Measurements from ENCODE around the gene SNED1. TPM values are rescaled to one million over a fixed set of nuclear protein-coding genes. Genes with fewer than 3 reads are reported as not detected.

The SNED1 gene
- total RNA-seq, 1 donor from 2014 or later = 17.9 TPM

DNA sequence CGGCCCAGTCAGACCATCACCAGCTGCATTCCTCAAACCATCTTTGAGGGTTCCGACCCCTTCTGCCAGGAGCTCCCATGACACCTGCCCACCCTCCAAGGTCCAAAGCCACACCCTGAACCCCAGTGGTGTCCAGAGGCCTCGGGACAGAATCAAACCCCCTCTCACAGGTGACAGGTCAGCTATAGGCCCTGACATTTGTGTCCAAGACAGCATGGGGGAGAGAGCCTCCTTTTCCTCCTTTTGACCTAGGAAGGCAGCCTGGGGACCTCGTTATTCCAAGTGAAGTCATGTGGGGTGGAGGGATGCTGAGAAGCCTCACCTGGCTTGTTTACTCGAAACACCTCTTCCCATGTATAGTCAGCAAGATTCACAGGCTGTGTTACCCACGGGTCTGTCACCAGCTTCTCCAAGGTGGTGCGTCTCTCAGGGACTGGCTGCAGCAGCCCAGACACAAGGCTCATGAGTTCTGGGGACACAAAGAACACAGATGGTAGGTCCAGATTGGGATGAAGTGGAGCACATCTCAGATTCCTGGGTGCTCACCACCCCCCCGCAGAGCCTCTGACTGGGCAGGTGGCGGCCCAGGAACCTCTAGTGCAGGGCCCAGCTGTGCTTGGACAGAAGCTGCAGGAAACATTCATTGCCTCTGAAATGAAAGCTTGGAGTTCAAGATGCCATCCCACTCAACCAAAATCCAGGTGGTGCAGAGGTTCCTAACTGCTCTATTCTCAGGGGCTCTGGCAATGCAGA, 108.8 kb downstream of the SNED1 start:
- no peak for DNase-seq (ENCODE audit: low read depth in 2 of 2)

DNA sequence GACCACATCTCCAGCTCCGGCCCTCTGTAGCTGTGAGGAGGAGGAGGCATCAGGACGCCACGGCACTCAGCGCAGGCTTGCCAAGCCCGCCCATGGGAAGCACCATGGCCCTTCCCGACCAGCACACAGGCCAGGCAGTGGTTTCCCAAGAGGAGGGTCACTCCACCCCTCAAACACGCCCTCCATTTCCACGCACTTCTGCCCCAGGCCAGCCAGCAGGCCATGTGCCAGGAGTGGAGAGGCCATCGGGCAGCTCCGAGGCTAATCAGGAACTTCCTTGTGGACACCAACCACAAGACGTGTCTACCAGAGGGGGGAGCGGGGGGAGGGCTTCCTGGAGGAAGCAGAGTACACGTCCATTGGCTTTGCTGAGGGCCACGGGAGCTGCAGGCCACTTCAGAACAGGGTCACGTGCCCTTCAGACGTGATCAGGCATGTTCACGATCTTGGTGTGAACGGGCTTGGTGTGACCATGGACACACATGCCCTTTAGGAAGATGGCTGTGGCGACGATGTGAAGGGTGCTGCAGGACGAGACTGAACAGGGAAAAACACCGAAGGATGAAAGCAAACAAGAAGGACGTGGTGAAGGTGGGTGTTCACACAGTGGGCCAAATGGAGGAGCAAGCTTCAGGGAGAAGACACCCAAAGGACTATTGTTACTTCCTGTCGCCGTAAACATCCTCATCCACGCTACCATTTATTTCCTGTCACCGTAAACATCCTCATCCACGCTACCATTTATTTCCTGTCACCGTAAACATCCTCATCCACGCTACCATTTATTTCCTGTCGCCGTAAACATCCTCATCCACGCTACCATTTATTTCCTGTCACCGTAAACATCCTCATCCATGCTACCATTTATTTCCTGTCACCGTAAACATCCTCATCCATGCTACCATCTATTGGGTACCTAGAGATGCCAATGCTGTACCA, 110.1 kb downstream of the SNED1 start:
- no peak for DNase-seq (ENCODE audit: low read depth in 2 of 2)

DNA sequence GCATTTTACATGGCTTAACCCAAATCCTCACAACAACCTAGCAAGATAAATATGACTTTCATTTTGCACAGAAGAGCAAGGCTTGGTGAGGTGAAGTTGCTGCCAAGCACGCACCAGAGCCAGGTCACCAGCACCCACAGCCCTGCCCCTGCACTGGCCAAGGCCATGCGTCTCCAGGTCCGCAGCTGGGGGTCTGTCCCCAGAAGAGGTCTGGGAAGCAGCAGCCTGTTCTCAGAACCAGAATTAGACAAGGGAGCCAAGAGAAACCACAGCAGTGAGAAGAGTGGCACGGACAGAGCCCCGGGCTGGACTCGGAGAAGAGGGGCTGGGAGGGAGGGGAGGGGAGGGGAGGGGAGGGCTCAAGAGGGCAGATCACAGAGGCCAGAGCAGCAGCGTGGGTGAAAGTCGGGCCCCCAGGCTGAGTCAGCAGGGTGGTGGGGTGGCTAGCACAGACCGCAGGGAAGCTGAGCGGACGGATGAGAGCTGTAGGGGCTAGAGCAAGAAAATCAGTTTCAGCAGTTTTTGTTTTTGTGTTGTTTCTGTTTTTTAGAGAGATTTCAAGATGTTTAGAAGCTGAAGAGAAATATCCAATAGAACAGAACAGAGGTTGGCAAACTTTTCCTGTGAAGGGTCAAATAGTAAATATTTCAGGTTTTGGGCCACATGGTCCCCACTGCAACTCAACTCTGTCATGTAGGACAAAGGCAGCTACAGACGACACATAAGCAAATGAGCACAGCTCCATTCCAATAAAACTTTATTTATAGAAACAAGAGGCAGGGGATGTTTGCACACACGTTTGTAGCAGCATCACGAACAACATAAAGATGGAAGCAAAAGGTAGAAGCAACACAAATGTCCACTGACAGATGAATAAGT, 111.0 kb downstream of the SNED1 start:
- no peak for DNase-seq (ENCODE audit: low read depth in 2 of 2)

DNA sequence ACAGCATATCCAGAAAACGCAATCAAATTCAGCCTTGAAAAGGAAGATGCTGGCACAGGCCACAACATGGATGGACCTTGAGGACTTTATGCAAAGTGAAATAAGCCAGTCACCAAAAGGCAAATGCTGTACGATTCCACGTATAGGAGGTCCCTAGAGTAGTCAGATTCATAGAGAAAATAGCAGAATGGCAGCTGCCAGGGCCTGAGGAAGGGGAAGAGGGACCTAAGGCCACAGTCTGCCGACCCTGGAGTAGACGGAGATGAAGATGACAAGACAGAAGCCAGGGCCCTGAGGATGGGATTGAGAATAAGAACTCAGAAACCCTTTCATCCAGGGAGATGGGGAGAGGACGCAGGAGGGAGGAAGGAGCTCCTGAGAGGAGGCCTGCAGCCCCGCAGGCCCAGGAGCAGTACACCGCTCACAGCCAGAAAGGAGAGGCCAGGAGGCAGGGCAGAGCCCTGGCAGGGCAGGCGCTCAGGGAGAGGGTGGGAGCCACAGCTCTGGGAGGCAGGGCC, 111.7 kb downstream of the SNED1 start:
- DNase-seq (ENCODE audit: low read depth in 2 of 2) = no peak

DNA sequence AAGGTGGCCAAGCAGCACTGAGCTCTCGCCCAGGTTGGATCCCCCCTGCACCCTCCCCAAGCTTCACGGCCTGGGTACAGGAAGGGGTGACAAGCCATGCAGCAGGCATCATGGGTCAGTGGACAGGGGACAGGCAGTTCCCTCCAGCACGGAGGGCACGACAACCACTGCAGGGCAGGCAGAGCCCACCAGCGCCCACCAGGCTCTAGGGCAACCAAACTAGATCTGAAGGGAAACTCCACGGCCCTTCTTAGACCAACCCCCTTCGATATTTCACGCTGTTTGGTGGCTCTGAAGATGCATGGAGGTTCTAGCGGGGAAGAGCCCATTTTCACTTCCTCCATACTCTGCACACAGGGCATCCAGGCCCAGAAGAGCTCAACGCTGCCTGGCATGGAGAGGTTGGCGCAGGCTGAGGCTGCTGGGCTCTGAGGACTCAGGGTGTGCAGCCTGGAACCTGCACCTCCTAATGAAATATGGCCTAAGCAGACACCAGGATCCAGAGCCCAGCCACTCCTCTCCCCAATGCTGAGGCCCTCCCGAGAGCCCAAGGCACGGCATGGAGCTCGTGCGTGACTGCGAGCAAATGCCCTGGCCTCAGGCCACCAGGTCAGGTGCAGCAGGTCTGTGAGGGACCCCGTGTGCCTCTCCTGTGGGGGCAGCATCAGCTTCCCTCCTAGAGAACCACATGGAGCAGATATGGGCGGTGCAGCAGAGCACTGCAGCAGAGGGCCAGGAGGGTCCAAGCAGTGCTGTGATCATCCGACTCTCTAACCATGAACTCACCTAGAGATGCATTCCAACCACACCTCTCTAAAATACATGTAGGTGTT, 112.4 kb downstream of the SNED1 start:
- no peak for DNase-seq (ENCODE audit: low read depth in 2 of 2)

DNA sequence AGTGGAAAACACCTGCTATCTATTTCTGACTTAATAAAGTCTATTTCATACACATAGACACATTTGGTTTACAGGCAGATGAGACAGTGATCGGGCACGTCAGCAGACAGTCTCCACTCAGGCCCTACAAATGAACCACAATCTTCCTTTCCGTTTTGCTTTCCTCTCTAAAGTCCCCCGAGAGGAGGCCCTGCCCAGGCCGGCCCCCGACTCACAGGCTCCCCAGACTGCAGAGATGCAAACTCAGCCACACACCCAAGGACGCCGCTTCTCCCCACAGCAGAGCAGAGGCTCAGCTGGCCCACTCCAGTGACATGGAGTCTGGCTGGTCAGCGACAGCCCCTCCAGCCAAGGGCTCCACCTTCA, 113.0 kb downstream of the SNED1 start:
- DNase-seq (ENCODE audit: low read depth in 2 of 2) = no peak

DNA sequence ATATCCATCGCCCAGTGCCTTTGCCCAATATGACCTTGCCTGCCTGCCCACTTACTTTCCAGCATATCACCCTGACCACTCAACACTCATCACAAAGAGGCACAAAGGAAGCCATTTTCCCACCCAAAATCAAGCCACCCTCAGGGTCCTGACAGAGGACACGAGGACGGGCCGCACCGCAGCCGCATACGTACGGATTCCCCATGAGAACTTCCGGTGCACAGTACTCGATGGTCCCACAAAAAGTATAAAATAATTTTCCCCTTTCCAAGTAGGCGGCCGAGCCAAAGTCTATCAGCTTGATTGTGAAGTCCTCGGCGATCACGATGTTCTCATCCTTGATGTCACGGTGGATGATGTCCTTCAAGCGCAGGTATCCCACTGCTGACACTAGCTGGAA, 113.6 kb downstream of the SNED1 start:
- no peak for DNase-seq (ENCODE audit: low read depth in 2 of 2)

DNA sequence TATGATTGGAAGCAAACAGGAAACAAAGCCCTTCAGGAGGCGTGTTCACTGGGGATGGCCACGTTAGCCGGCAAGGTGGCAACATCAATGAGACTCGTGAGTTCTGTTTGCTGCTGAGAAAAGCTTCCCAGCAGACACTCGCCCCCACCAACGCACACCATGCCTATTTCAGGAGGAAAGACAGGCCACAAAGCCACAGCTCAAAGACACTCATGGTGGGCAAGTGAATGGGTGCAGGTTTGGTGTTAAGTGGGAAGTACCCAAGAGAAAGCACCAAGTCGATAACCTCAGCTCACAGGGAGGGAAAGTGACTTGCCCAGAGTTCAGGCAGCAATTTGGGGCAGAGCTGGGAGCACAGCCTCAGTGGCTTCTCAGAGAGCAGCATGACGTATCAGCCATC, 114.2 kb downstream of the SNED1 start:
- no peak for DNase-seq (ENCODE audit: low read depth in 2 of 2)

DNA sequence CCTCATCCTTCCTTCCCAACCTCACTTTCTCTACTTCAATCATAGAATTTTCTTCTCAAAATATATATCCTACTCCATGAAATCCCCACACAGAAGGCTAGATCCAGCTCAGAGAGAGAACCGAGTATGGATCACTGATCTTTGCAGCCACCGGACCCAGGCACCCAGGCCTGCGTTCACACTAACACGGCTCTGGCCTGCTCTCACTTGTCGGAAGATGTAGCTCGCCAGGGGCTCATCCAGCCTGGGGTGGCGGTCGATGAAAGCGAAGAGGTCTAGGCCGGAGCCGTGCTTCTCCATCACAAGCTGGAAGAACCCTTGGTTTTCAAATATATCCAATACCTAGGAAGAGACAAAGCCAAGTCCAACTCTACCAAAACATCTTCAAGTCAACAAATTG, 116.4 kb downstream of the SNED1 start:
- DNase-seq (ENCODE audit: low read depth in 2 of 2) = no peak

DNA sequence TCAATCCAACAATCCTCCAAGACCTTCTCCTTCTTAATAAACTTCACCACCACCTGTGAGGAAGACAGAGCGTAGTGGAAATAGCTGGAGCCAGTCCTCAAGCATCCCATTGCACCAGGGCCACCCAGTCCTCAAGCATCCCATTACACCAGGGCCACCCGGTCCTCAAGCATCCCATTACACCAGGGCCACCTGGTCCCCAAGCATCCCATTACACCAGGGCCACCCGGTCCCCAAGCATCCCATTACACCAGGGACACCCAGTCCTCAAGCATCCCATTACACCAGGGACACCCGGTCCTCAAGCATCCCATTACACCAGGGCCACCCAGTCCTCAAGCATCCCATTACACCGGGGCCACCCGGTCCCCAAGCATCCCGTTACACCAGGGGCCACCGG, 116.9 kb downstream of the SNED1 start:
- DNase-seq (ENCODE audit: low read depth in 2 of 2) = peak in 1 of 2 donors; percentile 9

DNA sequence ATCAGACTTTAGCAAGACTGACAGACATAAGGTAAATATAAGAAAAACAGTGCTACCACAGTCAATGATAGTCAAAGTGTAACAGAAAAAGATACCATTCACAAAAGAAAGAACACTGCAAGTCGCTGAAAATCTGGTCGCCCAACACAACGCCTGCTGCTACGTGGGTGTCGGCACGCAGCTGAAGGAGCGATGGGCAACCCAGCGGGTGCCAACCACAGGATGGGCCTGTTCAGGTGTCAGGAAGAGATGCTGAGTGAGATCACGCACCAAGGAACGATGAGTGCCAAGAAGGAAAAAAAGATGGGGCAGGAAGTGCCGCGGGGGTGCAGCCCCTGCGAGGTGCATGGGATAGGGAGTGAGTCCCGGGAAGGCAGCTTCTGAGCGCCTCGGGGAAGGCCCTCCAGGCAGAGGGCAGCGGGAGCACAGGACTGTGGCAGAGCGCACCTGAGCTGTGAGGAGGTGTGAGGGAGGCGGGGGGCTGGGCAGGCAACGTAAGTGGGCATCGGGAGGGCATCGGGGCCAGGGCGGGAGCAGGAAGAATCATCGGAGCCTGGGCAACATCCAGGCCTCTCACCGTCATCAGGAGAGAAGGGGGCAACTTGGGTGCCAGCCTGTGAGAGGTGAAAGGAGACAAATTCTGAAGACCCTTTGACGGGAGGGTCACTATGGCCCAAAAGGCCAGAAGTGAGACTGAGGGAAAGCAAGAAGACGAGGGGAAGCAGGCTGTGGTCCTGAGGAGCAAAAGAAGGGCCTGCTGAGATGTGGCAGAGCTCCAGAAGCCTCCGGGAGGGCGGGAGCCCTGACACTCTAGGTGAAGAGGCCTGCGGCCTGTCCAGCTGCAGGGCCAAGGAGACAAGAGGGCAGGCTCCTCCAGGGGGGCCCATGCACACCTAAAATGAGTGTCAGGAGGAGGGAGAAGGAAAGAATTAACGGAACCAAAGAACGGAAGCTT, 118.5 kb downstream of the SNED1 start:
- no peak for DNase-seq (ENCODE audit: low read depth in 2 of 2)

DNA sequence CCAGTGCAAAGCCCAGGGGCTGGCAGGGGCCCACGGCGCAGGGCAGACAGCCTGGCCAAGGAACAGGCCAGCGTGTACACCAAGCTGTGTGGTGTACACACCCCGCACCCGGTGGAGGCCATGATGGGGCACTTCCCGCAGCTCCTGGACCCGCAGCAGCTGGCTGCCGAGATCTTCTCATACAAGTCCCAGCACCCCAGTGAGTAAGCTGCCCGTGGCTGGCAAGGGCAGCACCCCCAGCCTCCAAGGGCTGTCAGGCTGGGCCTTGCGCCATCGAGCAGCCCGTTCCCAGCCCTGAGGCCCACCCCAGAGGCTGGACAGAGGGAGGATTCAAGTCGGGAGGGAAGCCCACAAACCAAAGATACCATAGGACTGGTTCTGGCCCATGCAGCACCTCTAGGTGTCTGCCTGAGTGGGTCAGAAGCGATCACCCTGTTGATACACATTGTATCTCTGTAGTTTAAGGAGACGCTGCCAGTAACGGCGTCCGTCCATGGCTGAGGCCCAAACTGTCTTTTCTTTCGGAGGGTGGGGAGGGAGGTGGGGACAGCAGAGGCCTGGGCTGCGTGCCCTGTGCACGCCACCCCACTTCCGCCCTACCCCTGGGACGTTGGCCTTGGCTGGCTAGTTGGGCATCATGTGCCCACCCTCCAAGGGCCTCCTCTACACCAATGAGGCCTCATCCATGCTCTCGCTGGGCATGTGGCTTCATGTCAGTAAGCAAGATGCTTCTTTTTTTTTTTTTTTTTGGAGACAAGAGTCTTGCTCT, 120.5 kb downstream of the SNED1 start:
- no peak for DNase-seq (ENCODE audit: low read depth in 2 of 2)

DNA sequence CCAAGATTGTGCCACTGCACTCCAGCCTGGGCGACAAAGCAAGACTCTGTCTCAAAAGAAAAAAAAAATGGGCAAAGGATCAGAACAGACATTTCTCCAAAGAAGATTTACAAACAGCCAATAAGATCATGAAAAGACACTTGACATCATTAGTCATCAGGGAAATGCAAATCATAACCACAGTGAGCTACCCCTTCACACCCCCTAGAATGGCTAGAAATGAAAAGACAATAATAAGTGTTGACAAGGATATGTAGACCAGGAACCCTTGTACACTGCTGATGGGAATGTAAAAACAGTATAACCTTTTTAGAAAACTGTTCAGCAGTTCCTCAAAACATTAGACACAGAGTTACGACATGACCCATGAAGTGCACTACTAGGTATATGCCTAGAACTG, 122.0 kb downstream of the SNED1 start:
- no peak for DNase-seq (ENCODE audit: low read depth in 2 of 2)

DNA sequence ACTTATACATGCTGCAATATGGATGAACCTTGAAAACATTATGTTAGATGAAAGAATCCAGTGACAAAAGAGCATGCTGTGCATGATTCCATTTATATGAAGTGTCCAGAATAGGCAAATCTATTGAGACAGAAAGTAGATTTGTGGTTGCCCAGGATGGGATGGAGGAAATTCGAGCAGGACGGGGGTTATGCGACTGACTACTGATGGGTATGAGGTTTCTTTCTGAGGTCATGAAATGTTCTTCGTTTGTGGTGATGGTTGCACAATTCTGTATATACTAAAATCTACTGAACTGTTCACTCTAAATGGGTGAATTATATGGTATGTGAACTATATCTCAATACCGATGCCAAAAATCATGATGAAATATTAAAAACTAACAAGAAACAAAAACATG, 122.6 kb downstream of the SNED1 start:
- no peak for DNase-seq (ENCODE audit: low read depth in 2 of 2)

DNA sequence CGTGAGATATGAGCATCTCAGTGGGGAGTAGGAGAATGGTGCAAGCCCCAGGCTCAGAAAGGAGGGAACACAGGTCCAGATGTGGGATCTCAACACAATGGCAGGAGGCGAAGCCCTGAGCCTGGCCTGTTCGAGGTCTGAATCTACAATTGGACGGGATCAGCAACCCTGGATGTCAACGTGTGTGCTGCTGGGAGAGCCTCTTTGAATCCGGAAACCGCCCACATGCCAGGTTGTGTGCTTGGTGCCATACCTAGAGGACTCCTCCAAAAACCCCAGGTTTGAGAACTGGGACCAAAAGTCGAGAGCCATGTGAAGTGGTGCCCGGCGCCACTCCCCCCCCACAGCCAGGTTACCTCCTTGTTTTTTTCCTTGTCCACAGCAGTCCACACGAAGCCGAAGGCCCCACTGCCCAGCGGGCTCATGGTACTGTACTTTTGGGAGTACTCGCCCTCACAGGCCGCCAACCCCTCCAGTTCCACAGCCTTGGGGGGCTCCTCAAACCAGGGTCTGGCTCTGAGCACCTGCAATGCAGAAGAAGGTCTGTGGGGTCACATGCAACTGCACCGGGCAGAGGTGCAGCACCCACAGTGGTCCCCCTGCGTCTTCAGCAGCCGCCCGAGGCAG, 124.1 kb downstream of the SNED1 start:
- no peak for DNase-seq (ENCODE audit: low read depth in 2 of 2)

DNA sequence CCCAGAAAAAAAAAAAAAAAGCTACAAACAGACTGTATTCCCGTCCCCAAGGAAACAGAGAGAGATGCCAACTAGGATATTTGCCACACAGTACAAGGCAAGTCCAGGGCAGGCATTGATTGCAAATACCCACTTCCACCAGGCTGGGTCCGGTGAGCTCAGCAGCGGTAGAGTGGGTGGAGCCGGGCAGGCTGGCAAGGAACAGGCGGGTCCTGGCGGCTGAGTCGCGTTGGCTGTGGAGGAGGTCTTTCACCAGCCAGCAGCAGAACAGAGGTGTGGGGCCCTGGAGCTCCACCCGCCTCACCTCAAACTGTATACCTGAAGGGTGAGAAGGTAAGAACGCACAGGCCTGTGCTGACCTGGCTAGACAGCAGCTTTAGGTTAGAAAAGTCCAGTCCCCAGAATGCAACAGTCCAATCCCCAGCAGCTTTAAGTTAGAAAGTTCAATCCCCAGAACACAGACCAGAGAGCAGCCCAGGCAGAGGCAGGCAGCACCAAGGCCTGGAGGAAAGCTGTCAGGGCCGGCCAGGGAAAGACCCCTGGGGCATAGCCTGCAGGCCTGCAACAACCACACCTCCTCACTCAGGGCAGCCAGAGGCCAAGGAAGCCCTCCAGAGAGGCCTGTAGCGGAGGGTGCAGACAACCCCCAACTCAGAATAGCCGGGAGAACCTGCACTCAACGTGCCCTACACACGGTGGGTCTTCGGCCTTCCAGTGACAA, 125.6 kb downstream of the SNED1 start:
- no peak for DNase-seq (ENCODE audit: low read depth in 2 of 2)

DNA sequence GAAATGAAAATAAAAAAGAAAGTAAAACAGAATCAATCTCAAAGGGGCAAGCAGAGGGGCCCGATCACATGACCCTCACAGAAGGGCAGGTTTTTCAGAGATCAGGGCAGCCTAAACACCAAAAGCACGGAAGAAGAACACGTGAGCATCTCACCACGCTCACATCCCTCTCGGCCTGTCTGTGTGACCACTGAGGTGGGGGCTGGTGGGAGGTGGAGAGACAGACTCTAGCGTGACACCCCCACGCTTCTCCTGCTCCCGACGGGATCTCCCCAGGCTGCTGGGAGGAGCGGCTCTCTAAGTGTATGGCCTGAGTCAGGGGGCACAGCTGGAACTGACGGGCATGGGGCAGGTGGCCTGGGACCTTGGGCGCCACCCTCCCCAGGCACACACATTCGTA, 127.2 kb downstream of the SNED1 start:
- no peak for DNase-seq (ENCODE audit: low read depth in 2 of 2)

DNA sequence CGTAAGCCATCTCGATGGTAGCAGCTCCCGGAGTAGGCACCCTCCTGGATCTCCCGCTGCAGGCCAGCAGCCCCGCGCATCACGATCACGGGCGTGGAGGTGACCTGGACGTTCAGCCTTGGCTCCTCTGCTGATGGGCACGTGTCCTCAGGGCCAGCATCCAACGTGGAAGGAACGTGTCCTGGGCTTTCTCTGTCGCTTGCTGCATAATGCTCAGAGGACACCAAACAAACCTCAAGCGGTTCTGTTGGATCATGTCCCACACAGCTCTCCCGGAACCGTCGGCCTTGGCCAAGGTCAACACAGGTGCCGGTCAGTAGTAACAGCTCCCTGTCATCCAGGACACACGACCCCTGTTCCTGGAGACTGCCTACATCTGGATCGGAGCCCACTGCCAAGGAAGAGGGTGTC, 127.8 kb downstream of the SNED1 start:
- peak in 1 of 2 donors; percentile 53 for DNase-seq (ENCODE audit: low read depth in 2 of 2)

All from lung microvascular endothelial cell (primary cell).